Measurements from ENCODE around the gene CEP162.

GRCh38 chr6:84253380-84253779 is 25.9 kb upstream of the CEP162 start:
- no peak for TF ChIP-seq CTCF (IDR thresholded peaks at IDR 0.05)
- no peak for TF ChIP-seq EP300 (IDR thresholded peaks at IDR 0.05)
- TF ChIP-seq POLR2A (IDR thresholded peaks at IDR 0.05) = no peak
